Measurements from ENCODE around the gene WNT1.
A peak's percentile ranks its signal among the peaks of the same experiment; 100 is the strongest.

Gene WNT1

DNA sequence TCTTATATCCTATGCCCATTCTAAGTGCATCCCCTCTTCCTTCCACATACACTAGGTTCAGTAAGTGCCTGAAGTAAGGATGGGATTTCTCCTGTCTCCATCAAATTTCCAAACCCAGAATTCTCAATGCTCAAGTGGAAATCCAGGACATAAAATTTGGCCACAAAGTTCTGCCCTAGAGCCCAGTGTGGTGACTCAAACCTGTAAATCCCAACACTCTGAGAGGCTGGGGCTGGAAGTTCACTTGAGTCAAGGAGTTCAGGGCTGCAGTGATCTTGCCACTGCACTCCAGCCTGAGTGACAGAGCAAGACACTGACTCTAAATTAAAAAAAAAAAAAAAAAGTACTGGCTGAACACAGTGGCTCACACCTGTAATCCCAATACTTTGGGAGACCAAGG lies 16.3 kb upstream of the WNT1 start:
- DNase-seq = no peak

- DNase-seq = no peak
Observed at GRCh38 chr12:48965298-48965838, 12.8 kb upstream of the WNT1 start.

- DNase-seq = no peak
Observed at GRCh38 chr12:48966177-48966895, 11.8 kb upstream of the WNT1 start.

- no peak for DNase-seq
Observed at GRCh38 chr12:48967991-48968390, 10.1 kb upstream of the WNT1 start.

DNA sequence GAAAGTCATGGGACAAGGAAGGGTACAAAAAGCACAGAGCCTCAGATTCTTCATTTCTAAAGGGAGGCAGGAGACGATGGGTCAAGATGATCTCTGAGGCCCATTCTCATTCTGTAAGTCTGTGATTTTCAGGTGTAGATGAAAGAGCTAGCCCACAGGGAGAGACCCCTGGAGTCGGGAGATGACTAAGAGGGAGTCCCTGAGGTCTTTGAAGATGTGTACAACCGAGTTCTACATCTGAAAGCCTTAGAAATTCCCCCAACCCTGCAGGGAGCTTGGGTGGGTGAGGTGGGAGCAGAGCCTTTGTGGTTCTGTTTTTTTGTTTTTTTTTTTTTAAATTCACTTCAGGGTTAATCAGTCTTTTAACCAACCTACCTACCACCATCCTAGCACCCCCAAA lies 9.7 kb upstream of the WNT1 start:
- DNase-seq = no peak

DNA sequence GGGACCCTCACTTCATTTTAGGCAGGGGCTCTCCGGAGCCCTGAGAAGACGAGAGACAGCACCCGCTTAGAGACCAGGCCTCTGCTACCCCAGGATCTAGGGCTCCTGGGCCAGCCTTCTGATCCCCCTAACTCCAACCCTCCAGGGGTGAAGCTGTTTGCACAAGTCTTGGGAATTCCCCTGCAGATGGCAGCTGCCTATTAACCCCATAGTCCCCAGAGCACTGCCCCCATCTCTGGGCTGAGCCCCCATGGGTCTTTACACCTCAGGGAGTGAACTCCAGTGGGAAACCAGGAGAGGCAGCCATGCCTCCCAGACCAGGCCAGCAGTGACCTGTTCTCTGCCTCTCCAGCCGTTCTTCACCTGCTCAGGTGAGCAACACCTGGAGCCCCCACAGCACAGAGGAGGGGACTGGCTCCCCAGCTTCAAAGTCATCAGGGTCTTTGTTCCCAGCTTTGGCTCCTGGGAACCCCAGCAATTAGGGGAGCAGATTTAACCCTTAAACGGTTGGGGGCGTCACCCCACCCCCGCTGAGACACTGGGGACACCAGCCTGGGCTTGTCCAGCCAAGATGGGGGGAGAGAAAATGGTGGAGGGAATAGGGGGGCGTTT lies 8.9 kb upstream of the WNT1 start:
- no peak for DNase-seq

DNA sequence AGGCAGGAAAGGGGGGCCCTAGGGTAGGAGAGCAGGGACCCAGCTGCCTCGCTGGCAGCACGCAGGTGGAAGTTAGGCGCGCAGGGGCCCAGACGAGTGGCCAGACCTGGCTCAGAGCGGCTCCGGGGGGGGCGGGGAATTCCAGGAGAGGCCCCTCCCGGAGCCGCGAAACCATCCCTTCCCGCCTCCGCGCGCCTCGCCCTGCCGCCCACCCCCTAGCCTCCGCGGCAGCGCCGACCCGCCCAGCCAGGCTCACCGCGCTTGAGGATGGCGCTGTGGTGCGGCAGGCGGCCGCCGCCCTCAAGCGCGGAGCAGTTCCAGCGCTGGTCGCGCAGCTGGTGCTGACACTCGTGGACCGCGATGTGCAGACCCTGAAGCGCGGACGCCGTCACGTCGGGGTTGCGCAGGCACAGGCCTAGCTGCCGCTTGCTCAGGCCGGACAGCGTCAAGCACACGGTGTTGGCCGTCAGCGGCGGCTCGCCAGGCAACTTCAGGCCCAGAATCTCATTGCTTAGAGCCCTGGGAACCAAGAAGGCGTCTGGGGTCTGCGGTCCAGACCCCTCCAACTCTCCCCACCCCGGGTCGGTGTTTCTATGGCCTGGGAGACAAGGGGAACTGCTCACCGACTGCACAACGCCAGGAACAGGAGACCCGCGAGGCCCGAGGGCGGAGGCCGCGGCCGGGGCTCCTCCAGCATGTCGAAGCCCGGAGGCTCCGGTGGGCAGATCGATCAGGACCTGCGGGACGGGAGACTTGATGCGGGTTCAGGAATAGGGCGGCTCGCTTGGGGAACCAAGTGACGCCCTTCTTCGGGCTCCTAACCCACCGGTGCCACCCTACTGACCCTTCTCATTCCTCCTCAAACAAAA lies 8.1 kb upstream of the WNT1 start:
- no peak for DNase-seq

DNA sequence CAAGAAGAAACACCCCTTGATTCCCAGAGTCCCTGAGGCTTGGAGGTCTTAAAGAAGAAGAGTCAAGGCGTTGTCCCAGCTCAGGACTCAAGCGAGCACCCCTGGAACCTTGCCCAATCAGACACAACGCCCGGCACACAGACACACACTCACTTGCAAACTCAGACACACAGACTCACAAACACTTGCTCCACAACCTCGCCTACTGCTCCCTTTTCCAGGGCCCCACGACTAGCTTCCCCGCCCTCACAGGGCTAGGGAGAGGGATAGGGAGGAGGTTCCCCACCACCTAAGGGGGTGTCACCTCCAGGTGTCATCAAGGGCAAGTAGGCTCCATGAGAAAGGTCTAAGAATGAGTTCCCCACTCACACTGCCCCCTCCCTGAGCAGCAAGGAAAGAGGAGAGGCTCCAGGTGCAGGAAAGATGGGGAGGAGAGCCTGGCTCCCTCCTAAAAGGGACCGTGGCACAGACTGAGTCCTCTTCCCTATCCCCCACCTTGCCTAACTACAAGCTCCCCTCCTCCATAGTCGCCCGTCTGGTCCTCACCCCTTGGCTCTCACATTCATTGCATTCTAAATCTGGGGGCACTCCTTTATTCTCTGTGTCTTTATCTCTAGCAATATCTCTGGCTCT lies 7.3 kb upstream of the WNT1 start:
- no peak for DNase-seq

- peak; percentile 46 for DNase-seq
Observed at GRCh38 chr12:48972213-48972951, 5.7 kb upstream of the WNT1 start.

DNA sequence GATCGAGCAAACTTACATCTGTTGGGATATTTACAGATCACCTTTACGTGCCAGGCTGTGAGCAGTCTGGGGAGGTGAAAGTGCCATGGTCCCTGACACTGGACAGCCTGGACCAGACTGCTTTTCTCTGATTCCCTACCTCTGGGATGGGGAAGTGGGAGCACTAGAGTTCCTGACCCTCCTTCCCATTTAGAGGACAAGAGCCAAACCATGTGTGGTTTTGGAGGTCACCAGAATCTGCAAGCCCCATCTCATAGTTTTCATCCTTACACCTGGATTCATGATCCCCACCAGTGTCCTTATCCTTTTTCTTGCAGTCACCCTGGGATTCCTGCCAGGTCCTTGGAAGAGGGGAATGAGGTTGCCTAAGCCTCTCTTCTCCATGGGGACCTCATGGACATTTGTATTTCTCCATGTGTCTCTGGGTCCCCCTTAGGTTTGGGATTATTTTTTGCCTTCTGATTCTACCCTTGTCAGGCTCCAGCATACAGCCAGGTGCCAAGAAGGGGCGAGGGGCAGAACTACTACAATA lies 5.1 kb upstream of the WNT1 start:
- no peak for DNase-seq

GRCh38 chr12:48973531-48973930 lies 4.6 kb upstream of the WNT1 start:
- no peak for DNase-seq

GRCh38 chr12:48973941-48974673 lies 4.0 kb upstream of the WNT1 start:
- peak; percentile 55 for DNase-seq

- no peak for DNase-seq
Observed at GRCh38 chr12:48977290-48978281, 536 bp upstream of the WNT1 start.

DNA sequence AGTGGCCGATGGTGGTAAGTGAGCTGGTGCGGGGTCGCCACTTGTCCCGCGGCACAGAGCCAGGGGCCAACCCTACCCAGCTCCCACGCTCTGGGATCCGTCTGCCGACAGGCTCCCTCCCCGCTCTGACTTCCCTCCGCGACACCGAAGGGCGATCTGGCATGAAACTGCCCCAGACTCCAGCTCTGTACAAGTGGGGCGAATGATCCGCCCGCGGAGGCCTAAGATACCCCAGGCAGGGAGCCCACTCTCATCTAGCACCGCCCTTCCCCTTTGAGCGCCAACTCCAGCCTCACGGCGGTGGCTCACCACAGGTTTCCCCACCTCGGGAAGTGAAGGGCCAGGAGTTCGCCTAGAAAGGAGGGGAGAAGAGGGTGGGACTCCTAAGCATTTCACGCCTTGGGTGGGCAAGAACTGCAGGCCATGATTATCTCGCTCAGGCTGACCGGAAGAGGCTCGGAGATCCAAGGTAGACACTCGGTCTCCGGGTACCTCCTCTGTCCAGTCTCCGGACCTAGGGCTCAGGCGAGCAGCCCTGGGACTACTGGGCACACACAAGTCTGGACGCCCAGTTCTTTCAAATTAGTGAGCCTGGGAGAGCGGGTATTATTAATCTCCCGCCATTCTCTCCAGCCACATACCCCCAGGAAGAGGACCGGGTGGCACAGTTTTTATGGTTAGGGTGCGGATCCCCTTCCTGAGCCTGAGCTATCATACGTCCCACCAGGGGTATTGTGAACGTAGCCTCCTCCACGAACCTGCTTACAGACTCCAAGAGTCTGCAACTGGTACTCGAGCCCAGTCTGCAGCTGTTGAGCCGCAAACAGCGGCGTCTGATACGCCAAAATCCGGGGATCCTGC lies 849 bp downstream of the WNT1 start:
- no peak for DNase-seq

DNA sequence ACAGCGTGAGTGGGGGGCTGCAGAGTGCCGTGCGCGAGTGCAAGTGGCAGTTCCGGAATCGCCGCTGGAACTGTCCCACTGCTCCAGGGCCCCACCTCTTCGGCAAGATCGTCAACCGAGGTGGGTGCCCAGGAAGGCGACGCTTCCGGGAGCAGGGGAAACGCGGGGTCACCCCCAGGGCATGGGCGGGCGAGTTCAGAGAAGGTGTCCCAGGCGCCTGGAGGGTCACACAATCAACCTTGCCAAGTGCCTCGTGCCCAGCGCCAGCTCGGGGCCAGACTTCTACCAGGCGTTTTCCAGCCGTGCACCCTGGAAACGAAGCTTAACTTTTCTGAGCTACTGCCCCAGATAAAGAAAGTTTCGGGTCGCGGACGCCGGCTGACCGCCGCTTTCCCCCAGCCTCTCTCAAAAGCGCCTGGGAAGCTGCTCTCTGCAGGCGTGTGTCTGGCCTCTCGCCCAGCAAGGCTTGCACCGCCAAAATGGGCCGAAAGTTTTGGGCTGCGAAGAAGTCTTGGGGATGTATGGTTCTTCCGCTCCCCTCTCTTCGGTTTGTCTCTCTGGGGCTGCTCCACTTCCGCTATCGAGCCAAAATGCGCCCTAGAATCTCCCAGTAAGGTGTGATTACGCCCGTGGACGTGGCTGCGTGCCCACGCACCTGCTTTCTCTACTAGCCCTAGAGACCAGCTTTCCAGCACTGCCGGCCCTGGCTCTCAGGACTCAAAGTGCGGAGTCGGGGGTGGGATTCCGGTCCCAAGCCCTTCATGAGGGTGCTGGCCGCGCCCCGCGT lies 1.7 kb downstream of the WNT1 start:
- no peak for DNase-seq

- DNase-seq = no peak
Observed at GRCh38 chr12:48980389-48980952, 2.3 kb downstream of the WNT1 start.

DNA sequence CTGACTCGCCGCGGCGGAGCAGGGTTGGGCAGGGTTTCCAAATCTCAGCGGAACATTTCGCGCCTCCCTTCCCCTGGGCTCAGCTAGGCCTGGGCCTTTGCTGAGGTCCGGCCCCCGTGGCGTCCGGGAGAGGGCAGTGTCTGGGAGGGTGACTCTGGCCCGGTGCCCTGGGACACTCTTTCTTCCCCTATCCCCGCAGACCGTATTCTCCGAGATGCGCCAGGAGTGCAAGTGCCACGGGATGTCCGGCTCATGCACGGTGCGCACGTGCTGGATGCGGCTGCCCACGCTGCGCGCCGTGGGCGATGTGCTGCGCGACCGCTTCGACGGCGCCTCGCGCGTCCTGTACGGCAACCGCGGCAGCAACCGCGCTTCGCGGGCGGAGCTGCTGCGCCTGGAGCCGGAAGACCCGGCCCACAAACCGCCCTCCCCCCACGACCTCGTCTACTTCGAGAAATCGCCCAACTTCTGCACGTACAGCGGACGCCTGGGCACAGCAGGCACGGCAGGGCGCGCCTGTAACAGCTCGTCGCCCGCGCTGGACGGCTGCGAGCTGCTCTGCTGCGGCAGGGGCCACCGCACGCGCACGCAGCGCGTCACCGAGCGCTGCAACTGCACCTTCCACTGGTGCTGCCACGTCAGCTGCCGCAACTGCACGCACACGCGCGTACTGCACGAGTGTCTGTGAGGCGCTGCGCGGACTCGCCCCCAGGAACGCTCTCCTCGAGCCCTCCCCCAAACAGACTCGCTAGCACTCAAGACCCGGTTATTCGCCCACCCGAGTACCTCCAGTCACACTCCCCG lies 3.0 kb downstream of the WNT1 start:
- no peak for DNase-seq
